Gastrocnemius medialis (tissue), 4 donors: ENCODE data around the gene CYBA.

Source experiments
- POLR2A ChIP-seq, 2 donors: fragments of 450-650 bp; IDR thresholded peaks; one replicate each; pipeline ENCODE4 v1.6.1; 2017; ENCODE audit warnings: antibody characterized with exemption in 2 of 2, mild to moderate bottlenecking in 2 of 2, moderate library complexity in 2 of 2
- TF ChIP-seq, protein P1 (sequence below), 5 experiments: fragments of 450-650 bp in 3 of 5; fragments of 200-600 bp in 2 of 5; sonication (generic) in 2 of 5; IDR thresholded peaks in 4 of 5; conservative IDR thresholded peaks in 1 of 5; 1 replicate in 4 of 5; 2 replicates in 1 of 5; pipeline ENCODE4 v1.5.1; 2016 to 2019; ENCODE audit warnings: antibody characterized with exemption in 5 of 5, mild to moderate bottlenecking in 3 of 5, moderate library complexity in 3 of 5

DNA sequence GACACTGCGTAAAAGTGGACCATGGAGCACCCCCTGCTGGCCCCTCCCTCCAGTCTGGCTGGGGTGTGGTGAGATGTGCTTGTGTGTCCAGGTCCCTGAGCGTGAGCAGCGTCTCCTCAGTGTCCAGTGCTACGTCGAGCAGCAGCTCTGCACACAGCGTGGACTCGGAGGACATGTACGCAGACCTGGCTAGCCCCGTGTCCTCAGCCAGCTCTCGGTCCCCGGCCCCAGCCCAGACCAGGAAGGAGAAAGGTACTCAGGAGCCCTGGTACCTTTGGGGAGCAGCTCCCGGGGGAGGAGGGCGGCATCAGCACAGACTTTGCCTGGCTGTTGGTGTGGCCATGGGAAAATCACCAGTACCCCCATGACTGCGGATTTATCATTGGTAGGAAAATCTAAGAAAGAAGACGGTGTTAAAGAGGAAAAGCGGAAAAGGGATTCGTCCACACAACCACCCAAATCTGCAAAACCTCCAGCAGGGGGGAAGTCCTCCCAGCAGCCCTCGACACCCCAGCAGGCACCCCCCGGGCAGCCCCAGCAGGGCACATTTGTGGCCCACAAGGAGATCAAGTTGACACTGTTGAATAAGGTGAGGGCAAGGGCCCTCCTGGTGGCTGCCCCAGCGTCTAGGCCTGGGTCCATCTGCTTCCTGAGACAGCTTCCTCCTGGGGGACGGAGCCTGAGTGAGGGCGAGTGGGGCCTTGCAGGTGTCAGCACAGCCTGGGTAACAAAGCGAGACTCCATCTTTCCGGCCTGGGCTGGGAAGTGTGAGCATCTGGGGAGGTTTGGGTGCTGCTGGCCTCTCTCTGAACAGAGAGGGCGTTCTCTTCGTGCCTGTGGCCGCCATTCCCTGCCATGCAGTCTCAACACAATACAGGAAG is 23.1 kb downstream of the CYBA start:
- TF ChIP-seq POLR2A (IDR thresholded peaks at IDR 0.05) = no peak
- TF ChIP-seq, protein P1, sequence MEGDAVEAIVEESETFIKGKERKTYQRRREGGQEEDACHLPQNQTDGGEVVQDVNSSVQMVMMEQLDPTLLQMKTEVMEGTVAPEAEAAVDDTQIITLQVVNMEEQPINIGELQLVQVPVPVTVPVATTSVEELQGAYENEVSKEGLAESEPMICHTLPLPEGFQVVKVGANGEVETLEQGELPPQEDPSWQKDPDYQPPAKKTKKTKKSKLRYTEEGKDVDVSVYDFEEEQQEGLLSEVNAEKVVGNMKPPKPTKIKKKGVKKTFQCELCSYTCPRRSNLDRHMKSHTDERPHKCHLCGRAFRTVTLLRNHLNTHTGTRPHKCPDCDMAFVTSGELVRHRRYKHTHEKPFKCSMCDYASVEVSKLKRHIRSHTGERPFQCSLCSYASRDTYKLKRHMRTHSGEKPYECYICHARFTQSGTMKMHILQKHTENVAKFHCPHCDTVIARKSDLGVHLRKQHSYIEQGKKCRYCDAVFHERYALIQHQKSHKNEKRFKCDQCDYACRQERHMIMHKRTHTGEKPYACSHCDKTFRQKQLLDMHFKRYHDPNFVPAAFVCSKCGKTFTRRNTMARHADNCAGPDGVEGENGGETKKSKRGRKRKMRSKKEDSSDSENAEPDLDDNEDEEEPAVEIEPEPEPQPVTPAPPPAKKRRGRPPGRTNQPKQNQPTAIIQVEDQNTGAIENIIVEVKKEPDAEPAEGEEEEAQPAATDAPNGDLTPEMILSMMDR (IDR thresholded peaks at IDR 0.05 in 4 of 5, conservative IDR thresholded peaks at IDR 0.05 in 1 of 5) = no peak
